Measurements from ENCODE around the gene ITCH. TPM values are rescaled to one million over a fixed set of nuclear protein-coding genes. Genes with fewer than 3 reads are reported as not detected.
A peak's percentile ranks its signal among the peaks of the same experiment; 100 is the strongest.

ITCH gene
- total RNA-seq, result 10 to 100 TPM; 35.2 to 82.8 (median 65.3) TPM

DNA sequence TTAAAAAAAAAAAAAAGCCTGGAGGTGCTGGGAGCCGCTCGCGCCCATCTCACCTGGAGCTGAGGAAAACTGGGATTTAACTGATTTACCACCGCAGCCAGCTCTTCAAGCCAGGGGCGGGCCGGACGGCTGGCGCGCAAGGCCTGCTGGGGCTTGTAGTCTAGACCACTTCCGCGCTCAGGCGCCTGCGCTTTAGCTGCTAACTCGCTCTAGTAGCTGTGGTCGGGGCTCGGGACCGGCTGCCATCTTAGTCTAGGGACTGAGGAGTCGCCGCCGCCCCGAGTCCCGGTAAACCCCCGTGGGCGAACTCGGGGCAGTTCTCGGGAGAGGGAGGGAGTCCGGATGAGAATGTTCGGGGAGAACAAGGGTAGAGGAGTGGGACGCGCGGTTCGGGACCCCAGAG, at the start of gene ITCH:
TSS of gene ITCH (plus strand) at position 212 of the 403 bp plus-strand sequence. CDS start 30,539 bp downstream, outside the sequence.
- in situ Hi-C loops (cut with MboI; ENCODE audit: low pct_ligation_motif_present in 1 of 4, low pct_unique_long_range_greater_than_20kb in 1 of 4, low sequenced_read_pairs in 3 of 4) (no loop called here), intact Hi-C loops (cut with DNase I; ENCODE audit: low total_unique reads) (no loop called here)
- no peaks in the 10 kb centered on the region for H3K36me3 ChIP-seq
- peak within 1 kb of the TSS; percentile 76 to 89 (median 86) for H3K4me3 ChIP-seq
- TF ChIP-seq EP300 (IDR thresholded peaks at IDR 0.05; ENCODE audit: low read depth) (no peak), POLR2AphosphoS5 (IDR thresholded peaks at IDR 0.05) (peak; percentile 95 to 97 (median 96)), POLR2A (IDR thresholded peaks at IDR 0.05) (peak; percentile 95), CTCF (IDR thresholded peaks at IDR 0.05) (no peak)
- H3K9me3 ChIP-seq, result no peaks in the 10 kb centered on the region
- H3K27ac ChIP-seq, result peak within 1 kb of the TSS; percentile 89 to 97 (median 94)
- H3K4me1 ChIP-seq, result peaks cover 26 to 52% (median 40%) of the 10 kb centered on the region in 4 donors
- DNase-seq, result peak; percentile 96
- WGBS, 2 donors (ENCODE audit: low coverage in 1 of 2), result 1% methylated on average over 32 of the region's 32 CpGs; no CpG with 5 or more reads in 1 of the 2 donors
- H3K27me3 ChIP-seq, result no peaks in the 10 kb centered on the region

- WGBS, 2 donors (ENCODE audit: low coverage in 1 of 2), result 86 to 92% methylated on average over 2 to 3 of the region's 3 CpGs
- H3K9me3 ChIP-seq, result no peaks in the 10 kb centered on the region
- H3K4me3 ChIP-seq, result no peak overlapping the region
- peaks cover 13% of the 10 kb centered on the region for H3K27me3 ChIP-seq
- in situ Hi-C loops (cut with MboI; ENCODE audit: low pct_ligation_motif_present in 1 of 4, low pct_unique_long_range_greater_than_20kb in 1 of 4, low sequenced_read_pairs in 3 of 4) (loop anchor here (10.0 to 25.0 kb wide), 5 partner anchors 172 to 447 kb away; partner anchors contain the start of genes DYNLRB1 (in 2 of the 4) and TP53INP2 (in 1 of the 4)), intact Hi-C loops (cut with DNase I; ENCODE audit: low total_unique reads) (no loop called here)
- no peak for DNase-seq
- H3K4me1 ChIP-seq, result peaks cover 6 to 24% (median 20%) of the 10 kb centered on the region in 4 donors
- no peak for TF ChIP-seq CTCF (IDR thresholded peaks at IDR 0.05)
- TF ChIP-seq EP300 (IDR thresholded peaks at IDR 0.05; ENCODE audit: low read depth), result no peak
- TF ChIP-seq POLR2AphosphoS5 (IDR thresholded peaks at IDR 0.05), result no peak
- TF ChIP-seq POLR2A (IDR thresholded peaks at IDR 0.05), result no peak
- no peaks in the 10 kb centered on the region for H3K36me3 ChIP-seq
- no peak overlapping the region for H3K27ac ChIP-seq
These were observed 47.8 kb upstream of the ITCH start for GRCh38 chr20:34315236-34315635.

DNA sequence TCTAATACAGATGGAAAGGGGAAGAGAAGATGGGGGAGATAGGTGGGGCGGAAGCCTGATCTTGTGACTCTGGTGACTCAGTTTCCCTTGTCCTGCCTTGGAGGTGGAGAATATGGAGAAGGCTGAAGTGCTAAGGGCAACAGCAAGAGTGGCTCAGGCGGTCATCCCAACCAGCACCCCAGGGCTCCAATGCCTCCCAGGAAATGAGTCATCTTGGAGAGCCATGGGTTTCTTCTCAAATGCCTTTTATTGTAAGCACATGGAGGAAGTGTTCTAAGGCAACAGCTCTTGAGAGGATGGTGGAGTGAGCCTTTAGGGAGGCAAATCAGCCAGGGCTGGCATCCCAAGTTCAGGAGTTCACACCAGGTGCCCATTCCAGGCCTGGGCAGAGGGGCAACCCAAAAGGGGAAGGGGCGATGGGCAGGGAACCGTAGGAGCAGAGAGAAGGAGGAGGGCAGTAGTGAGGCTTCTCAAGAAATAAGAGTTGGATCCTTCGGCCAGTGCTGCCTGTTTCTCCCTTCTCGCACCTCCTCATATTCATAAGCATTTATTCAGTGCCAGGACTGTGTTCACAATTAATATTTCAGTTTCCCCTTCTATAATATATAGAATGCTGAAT, 46.8 kb upstream of the ITCH start:
- in situ Hi-C loops (cut with MboI; ENCODE audit: low pct_ligation_motif_present in 1 of 4, low pct_unique_long_range_greater_than_20kb in 1 of 4, low sequenced_read_pairs in 3 of 4) (loop anchor here (10.0 to 25.0 kb wide), 5 partner anchors 171 to 446 kb away; partner anchors contain the start of genes DYNLRB1 (in 2 of the 4) and TP53INP2 (in 1 of the 4)), intact Hi-C loops (cut with DNase I; ENCODE audit: low total_unique reads) (no loop called here)
- Histone ChIP-seq H3K4me3 (no peak overlapping the region), H3K27me3 (peaks cover 9% of the 10 kb centered on the region), H3K9me3 (no peaks in the 10 kb centered on the region), H3K27ac (no peak overlapping the region), H3K36me3 (no peaks in the 10 kb centered on the region), H3K4me1 (peaks cover 6 to 16% (median 13%) of the 10 kb centered on the region in 4 donors)
- no peak for TF ChIP-seq POLR2AphosphoS5 (IDR thresholded peaks at IDR 0.05)
- no peak for TF ChIP-seq EP300 (IDR thresholded peaks at IDR 0.05; ENCODE audit: low read depth)
- no peak for TF ChIP-seq POLR2A (IDR thresholded peaks at IDR 0.05)
- DNase-seq, result no peak
- 91 to 92% methylated on average over 6 of the region's 6 CpGs for WGBS, 2 donors (ENCODE audit: low coverage in 1 of 2)

GRCh38 chr20:34318609-34319443, 44.2 kb upstream of the ITCH start:
- no peak for DNase-seq
- Histone ChIP-seq H3K27me3 (no peaks in the 10 kb centered on the region), H3K9me3 (no peaks in the 10 kb centered on the region), H3K4me1 (peaks cover 0 to 12% (median 0%) of the 10 kb centered on the region in 4 donors), H3K4me3 (no peak overlapping the region), H3K27ac (no peak overlapping the region), H3K36me3 (no peaks in the 10 kb centered on the region)
- intact Hi-C loops (cut with DNase I; ENCODE audit: low total_unique reads) (no loop called here), in situ Hi-C loops (cut with MboI; ENCODE audit: low pct_ligation_motif_present in 1 of 4, low pct_unique_long_range_greater_than_20kb in 1 of 4, low sequenced_read_pairs in 3 of 4) (loop anchor here (10.0 to 25.0 kb wide), 5 partner anchors 168 to 443 kb away; partner anchors contain the start of genes DYNLRB1 (in 2 of the 4) and TP53INP2 (in 1 of the 4))
- WGBS, 2 donors (ENCODE audit: low coverage in 1 of 2), result 78 to 79% methylated on average over 1 to 4 of the region's 4 CpGs
- TF ChIP-seq EP300 (IDR thresholded peaks at IDR 0.05; ENCODE audit: low read depth) (no peak), CTCF (IDR thresholded peaks at IDR 0.05) (no peak), POLR2AphosphoS5 (IDR thresholded peaks at IDR 0.05) (no peak), POLR2A (IDR thresholded peaks at IDR 0.05) (no peak)

Measured in transverse colon (tissue), 4 donors.